ENCODE data around the gene APOC3. TPM values are rescaled to one million over a fixed set of nuclear protein-coding genes. Genes with fewer than 3 reads are reported as not detected.

Gene APOC3
- total and polyA plus RNA-seq, 4 donors: 0.14 to 2.3 TPM; not detected in 2

- H3K36me3 ChIP-seq (ENCODE audit: control insufficient read depth in 4 of 4, insufficient read depth in 4 of 4, low read length in 4 of 4): peaks cover 41 to 60% (median 54%) of the 10 kb centered on the region in 4 donors
- H3K9me3 ChIP-seq (ENCODE audit: control insufficient read depth in 4 of 4, insufficient read depth in 3 of 4, low read length in 3 of 4): no peaks in the 10 kb centered on the region
- no peak overlapping the region for H3K9ac ChIP-seq (ENCODE audit: insufficient read depth in 1 of 2, low read length in 2 of 2)
- WGBS, 2 donors: 96 to 97% methylated on average over 3 of the region's 3 CpGs
- TF ChIP-seq CTCF (IDR thresholded peaks at IDR 0.05; ENCODE audit: control extremely low read depth, extremely low read depth): no peak
- H3K4me3 ChIP-seq: no peak overlapping the region
- H3K27me3 ChIP-seq (ENCODE audit: control insufficient read depth in 3 of 3, insufficient read depth in 3 of 3, low read length in 2 of 3): no peaks in the 10 kb centered on the region
- no peak overlapping the region for H3K27ac ChIP-seq (ENCODE audit: low read depth in 1 of 2, low read length in 1 of 2)
- ATAC-seq (ENCODE audit: insufficient read depth, low FRiP score) (no peak), DNase-seq (no peak)
- peaks cover 0 to 7% (median 0%) of the 10 kb centered on the region in 5 donors for H3K4me1 ChIP-seq (ENCODE audit: control insufficient read depth in 5 of 5, insufficient read depth in 5 of 5, low read length in 5 of 5)
Measured at GRCh38 chr11:116862951-116863350, 33.2 kb downstream of the APOC3 start.

GRCh38 chr11:116864531-116864930 is 34.8 kb downstream of the APOC3 start:
- ATAC-seq (ENCODE audit: insufficient read depth, low FRiP score) (no peak), DNase-seq (no peak)
- Histone ChIP-seq H3K9me3 (ENCODE audit: control insufficient read depth in 4 of 4, insufficient read depth in 3 of 4, low read length in 3 of 4) (no peaks in the 10 kb centered on the region), H3K4me3 (no peak overlapping the region), H3K36me3 (ENCODE audit: control insufficient read depth in 4 of 4, insufficient read depth in 4 of 4, low read length in 4 of 4) (peaks cover 31 to 50% (median 44%) of the 10 kb centered on the region in 4 donors), H3K27me3 (ENCODE audit: control insufficient read depth in 3 of 3, insufficient read depth in 3 of 3, low read length in 2 of 3) (no peaks in the 10 kb centered on the region), H3K4me1 (ENCODE audit: control insufficient read depth in 5 of 5, insufficient read depth in 5 of 5, low read length in 5 of 5) (peaks cover 0 to 7% (median 0%) of the 10 kb centered on the region in 5 donors), H3K27ac (ENCODE audit: low read depth in 1 of 2, low read length in 1 of 2) (no peak overlapping the region), H3K9ac (ENCODE audit: insufficient read depth in 1 of 2, low read length in 2 of 2) (no peak overlapping the region)
- 94 to 97% methylated on average over 5 of the region's 5 CpGs for WGBS, 2 donors
- no peak for TF ChIP-seq CTCF (IDR thresholded peaks at IDR 0.05; ENCODE audit: control extremely low read depth, extremely low read depth)

- Histone ChIP-seq H3K9me3 (ENCODE audit: control insufficient read depth in 4 of 4, insufficient read depth in 3 of 4, low read length in 3 of 4) (no peaks in the 10 kb centered on the region), H3K36me3 (ENCODE audit: control insufficient read depth in 4 of 4, insufficient read depth in 4 of 4, low read length in 4 of 4) (peaks cover 34 to 52% (median 43%) of the 10 kb centered on the region in 4 donors), H3K27me3 (ENCODE audit: control insufficient read depth in 3 of 3, insufficient read depth in 3 of 3, low read length in 2 of 3) (no peaks in the 10 kb centered on the region), H3K9ac (ENCODE audit: insufficient read depth in 1 of 2, low read length in 2 of 2) (no peak overlapping the region), H3K4me3 (no peak overlapping the region), H3K4me1 (ENCODE audit: control insufficient read depth in 5 of 5, insufficient read depth in 5 of 5, low read length in 5 of 5) (peaks cover 0 to 7% (median 0%) of the 10 kb centered on the region in 5 donors), H3K27ac (ENCODE audit: low read depth in 1 of 2, low read length in 1 of 2) (no peak overlapping the region)
- no peak for TF ChIP-seq CTCF (IDR thresholded peaks at IDR 0.05; ENCODE audit: control extremely low read depth, extremely low read depth)
- 85 to 91% methylated on average over 1 of the region's 1 CpG for WGBS, 2 donors
- no peak for ATAC-seq (ENCODE audit: insufficient read depth, low FRiP score)
- no peak for DNase-seq
Measured at GRCh38 chr11:116865696-116866095, 36.0 kb downstream of the APOC3 start.

Measured in lung (tissue), 12 donors.